HepG2 (cell line): ENCODE data around the gene ZNF3. TPM values are rescaled to one million over a fixed set of nuclear protein-coding genes. Genes with fewer than 3 reads are reported as not detected.
A peak's percentile ranks its signal among the peaks of the same experiment; 100 is the strongest.

Source experiments
- BHLHE40 ChIP-seq: IDR thresholded peaks from 2 replicates; pipeline ENCODE4 v1.6.1; 2011; ENCODE audit warnings: low read length, improper control_type of control experiment
- CBFB ChIP-seq: sonication (generic); formaldehyde crosslinking; IDR thresholded peaks from 2 replicates; pipeline ENCODE4 v1.4.0; 2020; ENCODE audit warnings: missing genetic modification reagents
- ELF1 ChIP-seq: sonication (generic); formaldehyde crosslinking; IDR thresholded peaks from 2 replicates; pipeline ENCODE4 v1.4.0; 2020; ENCODE audit warnings: missing genetic modification reagents
- GTF3A ChIP-seq: sonication (generic); formaldehyde crosslinking; conservative IDR thresholded peaks from 2 replicates; pipeline ENCODE4 v1.4.0; 2020; ENCODE audit warnings: mild to moderate bottlenecking, missing genetic modification reagents
- MBNL3 ChIP-seq: fragments of 250-450 bp; sonication (Bioruptor Pico); conservative IDR thresholded peaks from 2 replicates; pipeline ENCODE4 v1.8.0; 2022; ENCODE audit warnings: mild to moderate bottlenecking, inconsistent platforms
- NFATC3 ChIP-seq: sonication (generic); formaldehyde crosslinking; IDR thresholded peaks from 2 replicates; pipeline ENCODE4 v1.5.1; 2020; ENCODE audit warnings: mild to moderate bottlenecking, missing genetic modification reagents
- NR2F6 ChIP-seq, 2 experiments: IDR thresholded peaks; 2 replicates each; pipeline ENCODE4 v1.6.1; 2016; ENCODE audit warnings: antibody characterized with exemption in 1 of 2, mild to moderate bottlenecking in 1 of 2
- POGZ ChIP-seq: sonication (generic); formaldehyde crosslinking; IDR thresholded peaks from 2 replicates; pipeline ENCODE4 v1.4.0; 2020; ENCODE audit warnings: mild to moderate bottlenecking, missing genetic modification reagents
- RBAK ChIP-seq: sonication (generic); formaldehyde crosslinking; IDR thresholded peaks from 2 replicates; pipeline ENCODE4 v1.5.1; 2020; ENCODE audit warnings: mild to moderate bottlenecking, missing genetic modification reagents
- SMAD9 ChIP-seq: sonication (generic); formaldehyde crosslinking; IDR thresholded peaks from 2 replicates; pipeline ENCODE4 v1.5.1; 2020; ENCODE audit warnings: mild to moderate bottlenecking, missing genetic modification reagents
- ZFP36L1 ChIP-seq: sonication (generic); formaldehyde crosslinking; IDR thresholded peaks from 2 replicates; pipeline ENCODE4 v1.8.0; 2022; ENCODE audit warnings: mild to moderate bottlenecking, missing genetic modification reagents, moderate library complexity
- ZKSCAN1 ChIP-seq: fragments of 150-350 bp; IDR thresholded peaks from 2 replicates; pipeline ENCODE4 v1.6.1; 2014; ENCODE audit warnings: low read length
- ZNF251 ChIP-seq: sonication (generic); formaldehyde crosslinking; IDR thresholded peaks from 2 replicates; pipeline ENCODE4 v1.9.0; 2021; ENCODE audit warnings: mild to moderate bottlenecking, missing genetic modification reagents
- ZNF263 ChIP-seq: sonication (generic); formaldehyde crosslinking; IDR thresholded peaks from 2 replicates; pipeline ENCODE4 v1.4.0; 2020; ENCODE audit warnings: missing genetic modification reagents
- ZNF331 ChIP-seq: sonication (generic); formaldehyde crosslinking; IDR thresholded peaks from 2 replicates; pipeline ENCODE4 v1.4.0; 2020; ENCODE audit warnings: missing genetic modification reagents
- ZNF615 ChIP-seq: sonication (generic); formaldehyde crosslinking; IDR thresholded peaks from 2 replicates; pipeline ENCODE4 v1.5.0; 2020; ENCODE audit warnings: mild to moderate bottlenecking, missing genetic modification reagents, borderline replicate concordance
- ZNF737 ChIP-seq: sonication (generic); formaldehyde crosslinking; IDR thresholded peaks from 2 replicates; pipeline ENCODE4 v1.5.0; 2020; ENCODE audit warnings: missing genetic modification reagents, mild to moderate bottlenecking, borderline replicate concordance
- polyA plus RNA-seq, 8 experiments: library from polyadenylated mRNA; depleted of rRNA in 3 of 8; stranded (reverse) in 7 of 8; unstranded in 1 of 8; fragments of >200 nt; fragmentation: Illumina TruSeq in 4 of 8; extraction: Trizol in 4 of 8; gene quantifications; 2 replicates each; pipeline versions ENCODE4 v1.2.1 to v1.2.3, GENCODE V29; 2011 to 2016; ENCODE audit warnings: low read depth in 4 of 8, missing spikeins in 1 of 8, mixed read lengths in 1 of 8; ENCODE audit not compliant: insufficient read depth in 1 of 8
- total RNA-seq, 5 experiments: library from RNA; depleted of rRNA; stranded (reverse); fragments of >200 nt; fragmentation: Illumina TruSeq; extraction: Trizol; gene quantifications; 2 replicates each; pipeline ENCODE4 v1.2.3, GENCODE V29; 2016; ENCODE audit warnings: low read depth in 1 of 5
- TF ChIP-seq, protein P1 (sequence below): sonication (generic); formaldehyde crosslinking; IDR thresholded peaks from 2 replicates; pipeline ENCODE4 v1.4.0; 2020; ENCODE audit warnings: missing genetic modification reagents
- TF ChIP-seq, protein P2 (sequence below): IDR thresholded peaks from 2 replicates; pipeline ENCODE4 v1.4.0; 2020; ENCODE audit warnings: mild to moderate bottlenecking, missing genetic modification reagents

ZNF3 gene
- total and polyA plus RNA-seq, 2 of the 13 experiments (the other 11 are each of a cell fraction or from before 2014, with no cell fraction given) = 33.7 to 56.9 TPM

DNA sequence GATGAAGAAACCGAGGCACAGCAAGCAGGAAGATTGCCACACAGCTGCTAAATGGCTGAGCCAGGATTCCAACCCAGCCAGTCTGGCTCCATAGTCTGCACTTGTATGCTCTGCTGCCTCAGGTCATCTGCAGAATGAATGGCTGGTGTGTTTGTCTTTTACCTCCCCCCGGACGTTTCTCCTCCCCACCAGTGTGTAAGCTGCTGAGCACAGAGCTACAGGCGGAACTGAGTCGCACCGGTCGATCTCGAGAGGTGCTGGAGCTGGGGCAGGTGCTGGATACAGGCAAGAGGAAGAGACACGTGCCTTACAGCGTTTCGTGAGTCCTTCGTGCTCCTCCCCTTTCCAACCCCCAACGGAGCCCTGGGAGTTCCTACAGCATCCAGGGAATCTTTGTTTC lies 40.5 kb upstream of the ZNF3 start (continued):
- TF ChIP-seq, protein P1, sequence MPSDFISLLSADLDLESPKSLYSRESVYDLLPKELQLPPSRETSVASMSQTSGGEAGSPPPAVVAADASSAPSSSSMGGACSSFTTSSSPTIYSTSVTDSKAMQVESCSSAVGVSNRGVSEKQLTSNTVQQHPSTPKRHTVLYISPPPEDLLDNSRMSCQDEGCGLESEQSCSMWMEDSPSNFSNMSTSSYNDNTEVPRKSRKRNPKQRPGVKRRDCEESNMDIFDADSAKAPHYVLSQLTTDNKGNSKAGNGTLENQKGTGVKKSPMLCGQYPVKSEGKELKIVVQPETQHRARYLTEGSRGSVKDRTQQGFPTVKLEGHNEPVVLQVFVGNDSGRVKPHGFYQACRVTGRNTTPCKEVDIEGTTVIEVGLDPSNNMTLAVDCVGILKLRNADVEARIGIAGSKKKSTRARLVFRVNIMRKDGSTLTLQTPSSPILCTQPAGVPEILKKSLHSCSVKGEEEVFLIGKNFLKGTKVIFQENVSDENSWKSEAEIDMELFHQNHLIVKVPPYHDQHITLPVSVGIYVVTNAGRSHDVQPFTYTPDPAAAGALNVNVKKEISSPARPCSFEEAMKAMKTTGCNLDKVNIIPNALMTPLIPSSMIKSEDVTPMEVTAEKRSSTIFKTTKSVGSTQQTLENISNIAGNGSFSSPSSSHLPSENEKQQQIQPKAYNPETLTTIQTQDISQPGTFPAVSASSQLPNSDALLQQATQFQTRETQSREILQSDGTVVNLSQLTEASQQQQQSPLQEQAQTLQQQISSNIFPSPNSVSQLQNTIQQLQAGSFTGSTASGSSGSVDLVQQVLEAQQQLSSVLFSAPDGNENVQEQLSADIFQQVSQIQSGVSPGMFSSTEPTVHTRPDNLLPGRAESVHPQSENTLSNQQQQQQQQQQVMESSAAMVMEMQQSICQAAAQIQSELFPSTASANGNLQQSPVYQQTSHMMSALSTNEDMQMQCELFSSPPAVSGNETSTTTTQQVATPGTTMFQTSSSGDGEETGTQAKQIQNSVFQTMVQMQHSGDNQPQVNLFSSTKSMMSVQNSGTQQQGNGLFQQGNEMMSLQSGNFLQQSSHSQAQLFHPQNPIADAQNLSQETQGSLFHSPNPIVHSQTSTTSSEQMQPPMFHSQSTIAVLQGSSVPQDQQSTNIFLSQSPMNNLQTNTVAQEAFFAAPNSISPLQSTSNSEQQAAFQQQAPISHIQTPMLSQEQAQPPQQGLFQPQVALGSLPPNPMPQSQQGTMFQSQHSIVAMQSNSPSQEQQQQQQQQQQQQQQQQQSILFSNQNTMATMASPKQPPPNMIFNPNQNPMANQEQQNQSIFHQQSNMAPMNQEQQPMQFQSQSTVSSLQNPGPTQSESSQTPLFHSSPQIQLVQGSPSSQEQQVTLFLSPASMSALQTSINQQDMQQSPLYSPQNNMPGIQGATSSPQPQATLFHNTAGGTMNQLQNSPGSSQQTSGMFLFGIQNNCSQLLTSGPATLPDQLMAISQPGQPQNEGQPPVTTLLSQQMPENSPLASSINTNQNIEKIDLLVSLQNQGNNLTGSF (CRISPR knock-in tag) = no peak
- TF ChIP-seq, protein P2, sequence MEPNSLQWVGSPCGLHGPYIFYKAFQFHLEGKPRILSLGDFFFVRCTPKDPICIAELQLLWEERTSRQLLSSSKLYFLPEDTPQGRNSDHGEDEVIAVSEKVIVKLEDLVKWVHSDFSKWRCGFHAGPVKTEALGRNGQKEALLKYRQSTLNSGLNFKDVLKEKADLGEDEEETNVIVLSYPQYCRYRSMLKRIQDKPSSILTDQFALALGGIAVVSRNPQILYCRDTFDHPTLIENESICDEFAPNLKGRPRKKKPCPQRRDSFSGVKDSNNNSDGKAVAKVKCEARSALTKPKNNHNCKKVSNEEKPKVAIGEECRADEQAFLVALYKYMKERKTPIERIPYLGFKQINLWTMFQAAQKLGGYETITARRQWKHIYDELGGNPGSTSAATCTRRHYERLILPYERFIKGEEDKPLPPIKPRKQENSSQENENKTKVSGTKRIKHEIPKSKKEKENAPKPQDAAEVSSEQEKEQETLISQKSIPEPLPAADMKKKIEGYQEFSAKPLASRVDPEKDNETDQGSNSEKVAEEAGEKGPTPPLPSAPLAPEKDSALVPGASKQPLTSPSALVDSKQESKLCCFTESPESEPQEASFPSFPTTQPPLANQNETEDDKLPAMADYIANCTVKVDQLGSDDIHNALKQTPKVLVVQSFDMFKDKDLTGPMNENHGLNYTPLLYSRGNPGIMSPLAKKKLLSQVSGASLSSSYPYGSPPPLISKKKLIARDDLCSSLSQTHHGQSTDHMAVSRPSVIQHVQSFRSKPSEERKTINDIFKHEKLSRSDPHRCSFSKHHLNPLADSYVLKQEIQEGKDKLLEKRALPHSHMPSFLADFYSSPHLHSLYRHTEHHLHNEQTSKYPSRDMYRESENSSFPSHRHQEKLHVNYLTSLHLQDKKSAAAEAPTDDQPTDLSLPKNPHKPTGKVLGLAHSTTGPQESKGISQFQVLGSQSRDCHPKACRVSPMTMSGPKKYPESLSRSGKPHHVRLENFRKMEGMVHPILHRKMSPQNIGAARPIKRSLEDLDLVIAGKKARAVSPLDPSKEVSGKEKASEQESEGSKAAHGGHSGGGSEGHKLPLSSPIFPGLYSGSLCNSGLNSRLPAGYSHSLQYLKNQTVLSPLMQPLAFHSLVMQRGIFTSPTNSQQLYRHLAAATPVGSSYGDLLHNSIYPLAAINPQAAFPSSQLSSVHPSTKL (CRISPR knock-in tag) = peak; percentile 54; the same call in 1 of the 2 replicates
- TF ChIP-seq ZNF251 = no peak
- no peak; the same call in 1 of the 2 replicates for TF ChIP-seq ZNF263
- peak; percentile 85 for TF ChIP-seq BHLHE40
- TF ChIP-seq POGZ (CRISPR knock-in tag) = no peak
- no peak for TF ChIP-seq SMAD9 (CRISPR knock-in tag)
- no peak for TF ChIP-seq ZKSCAN1
- TF ChIP-seq GTF3A (CRISPR knock-in tag) = no peak
- no peak for TF ChIP-seq ZFP36L1 (CRISPR knock-in tag)
- no peak for TF ChIP-seq MBNL3 (CRISPR knock-in tag)
- no peak for TF ChIP-seq CBFB (CRISPR knock-in tag)
- peak; percentile 33; the same call in 1 of the 2 replicates for TF ChIP-seq ZNF331
- no peak for TF ChIP-seq NR2F6 (IDR thresholded peaks at IDR 0.05)
- peak; percentile 49; the same call in 1 of the 2 replicates for TF ChIP-seq NR2F6 (CRISPR knock-in tag; IDR thresholded peaks at IDR 0.05)
- TF ChIP-seq ZNF737 = no peak
- no peak for TF ChIP-seq ZNF615
- no peak for TF ChIP-seq NFATC3 (CRISPR knock-in tag)
- TF ChIP-seq RBAK (CRISPR knock-in tag) = no peak
- peak; percentile 50; the same call in 1 of the 2 replicates for TF ChIP-seq ELF1 (CRISPR knock-in tag)
